Neural cell (in vitro differentiated cells): ENCODE results near the gene OR2H2. TPM values are rescaled to one million over a fixed set of nuclear protein-coding genes. Genes with fewer than 3 reads are reported as not detected.

Experiments
- H2AFZ ChIP-seq: fragments of 200-600, 300-800 bp; sonication (generic), shearing (Covaris generic); 2 replicates; pipeline ENCODE4 v1.6.0; 2014; ENCODE audit warnings: low read depth, mild to moderate bottlenecking, antibody characterized with exemption, low read length, moderate library complexity
- H3F3A ChIP-seq: fragments of 200-600 bp; shearing (Covaris generic); 2 replicates; pipeline ENCODE4 v1.6.1; 2016; ENCODE audit warnings: mild to moderate bottlenecking, moderate library complexity, mixed read lengths, antibody characterized with exemption, low read length; ENCODE audit not compliant: insufficient read depth, poor library complexity, severe bottlenecking
- H3K27ac ChIP-seq: fragments of 200-600, 300-800 bp; sonication (generic), shearing (Covaris generic); 2 replicates; pipeline ENCODE4 v1.5.1; 2014; ENCODE audit warnings: mild to moderate bottlenecking, low read length, moderate library complexity
- H3K27me3 ChIP-seq: fragments of 300-800, 200-600 bp; sonication (generic), shearing (Covaris generic); 2 replicates; pipeline ENCODE4 v1.6.0; 2014; ENCODE audit warnings: mild to moderate bottlenecking, low read depth, low read length, moderate library complexity; ENCODE audit not compliant: insufficient read depth
- H3K36me3 ChIP-seq: fragments of 300-800, 200-600 bp; sonication (generic), shearing (Covaris generic); 2 replicates; pipeline ENCODE4 v1.5.1; 2014; ENCODE audit warnings: mild to moderate bottlenecking, antibody characterized with exemption, low read length, moderate library complexity; ENCODE audit not compliant: insufficient read depth
- H3K4me2 ChIP-seq: fragments of 300-800, 200-600 bp; sonication (generic), shearing (Covaris generic); 2 replicates; pipeline ENCODE4 v1.6.0; 2014; ENCODE audit warnings: mild to moderate bottlenecking, low read length
- H3K4me3 ChIP-seq: fragments of 300-800, 200-600 bp; sonication (generic), shearing (Covaris generic); 2 replicates; pipeline ENCODE4 v1.5.1; 2014; ENCODE audit warnings: mild to moderate bottlenecking, low read length, moderate library complexity
- H3K79me2 ChIP-seq: fragments of 200-600 bp; shearing (Covaris generic); replicated peaks from 2 replicates; pipeline ENCODE4 v1.6.0; 2014; ENCODE audit warnings: mild to moderate bottlenecking, low read length, moderate library complexity; ENCODE audit not compliant: insufficient read depth
- H3K9ac ChIP-seq: fragments of 300-800, 200-600 bp; sonication (generic), shearing (Covaris generic); 2 replicates; pipeline ENCODE4 v1.6.1; 2016; ENCODE audit warnings: mild to moderate bottlenecking, low read length, mixed read lengths
- H3K9me2 ChIP-seq: fragments of 200-600 bp; shearing (Covaris generic); 2 replicates; pipeline ENCODE4 v1.6.1; 2016; ENCODE audit warnings: mild to moderate bottlenecking, low read length, mixed read lengths; ENCODE audit not compliant: insufficient read depth
- H3K9me3 ChIP-seq: fragments of 200-600, 300-800 bp; sonication (generic), shearing (Covaris generic); 2 replicates; pipeline ENCODE4 v1.6.1; 2016; ENCODE audit warnings: mild to moderate bottlenecking, mixed run types, low read length, moderate library complexity, mixed read lengths
- H4K20me1 ChIP-seq: fragments of 200-600 bp; shearing (Covaris generic); 2 replicates; pipeline ENCODE4 v1.6.1; 2016; ENCODE audit warnings: mild to moderate bottlenecking, mixed run types; ENCODE audit not compliant: insufficient read depth
- CTCF ChIP-seq: fragments of 450-650 bp; IDR thresholded peaks from 2 replicates; pipeline ENCODE4 v1.5.1; 2014; ENCODE audit warnings: antibody characterized with exemption, mild to moderate bottlenecking, moderate library complexity; ENCODE audit not compliant: poor library complexity, severe bottlenecking
- EP300 ChIP-seq: fragments of 450-650 bp; conservative IDR thresholded peaks from 2 replicates; pipeline ENCODE4 v1.6.1; 2014; ENCODE audit warnings: antibody characterized with exemption, mild to moderate bottlenecking, moderate library complexity; ENCODE audit not compliant: poor library complexity, severe bottlenecking
- EZH2 ChIP-seq: fragments of 200-600, 300-800 bp; shearing (Covaris generic), sonication (generic); IDR thresholded peaks from 2 replicates; pipeline ENCODE4 v1.6.1; 2014; ENCODE audit warnings: antibody characterized with exemption, low read length, borderline replicate concordance, mild to moderate bottlenecking; ENCODE audit not compliant: insufficient read depth, poor library complexity, severe bottlenecking
- MXI1 ChIP-seq: fragments of 450-650 bp; conservative IDR thresholded peaks from 2 replicates; pipeline ENCODE4 v1.6.1; 2014; ENCODE audit warnings: antibody characterized with exemption, mild to moderate bottlenecking; ENCODE audit not compliant: poor library complexity, severe bottlenecking
- POLR2AphosphoS5 ChIP-seq: IDR thresholded peaks from 2 replicates; pipeline ENCODE4 v1.6.1; 2012
- RAD21 ChIP-seq: fragments of 450-650 bp; conservative IDR thresholded peaks from 2 replicates; pipeline ENCODE4 v1.6.1; 2014; ENCODE audit warnings: antibody characterized with exemption, mild to moderate bottlenecking, moderate library complexity
- REST ChIP-seq: IDR thresholded peaks from 2 replicates; pipeline ENCODE4 v1.6.1; 2012; ENCODE audit warnings: borderline replicate concordance
- SMC3 ChIP-seq: fragments of 450-650 bp; conservative IDR thresholded peaks from 2 replicates; pipeline ENCODE4 v1.6.1; 2014; ENCODE audit warnings: antibody characterized with exemption, mild to moderate bottlenecking, moderate library complexity; ENCODE audit not compliant: poor library complexity
- TAF1 ChIP-seq: IDR thresholded peaks from 2 replicates; pipeline ENCODE4 v1.6.1; 2012; ENCODE audit warnings: low read depth
- polyA plus RNA-seq: library from polyadenylated mRNA; depleted of rRNA; stranded (reverse); fragments of >200 nt; gene quantifications from 2 replicates; pipeline ENCODE4 v1.2.3, GENCODE V29; 2014

Gene OR2H2
- polyA plus RNA-seq, 1 donor from 2014 or later, result not detected

- Histone ChIP-seq H3F3A (no peaks in the 10 kb centered on the region), H3K4me2 (no peak overlapping the region), H3K36me3 (no peaks in the 10 kb centered on the region), H3K4me3 (no peak overlapping the region), H3K27me3 (peaks cover 4% of the 10 kb centered on the region), H3K27ac (no peak overlapping the region), H3K9me3 (no peaks in the 10 kb centered on the region), H4K20me1 (no peaks in the 10 kb centered on the region), H3K9me2 (no peaks in the 10 kb centered on the region), H2AFZ (no peak overlapping the region), H3K9ac (no peak overlapping the region), H3K79me2 (no peaks in the 10 kb centered on the region)
- TF ChIP-seq REST (no peak), CTCF (no peak)
Observed at GRCh38 chr6:29561091-29561490, 23.8 kb upstream of the OR2H2 start.

GRCh38 chr6:29561606-29562181, 23.2 kb upstream of the OR2H2 start:
- Histone ChIP-seq H3K9me2 (no peaks in the 10 kb centered on the region), H3K27me3 (no peaks in the 10 kb centered on the region), H3K4me2 (no peak overlapping the region), H3K27ac (no peak overlapping the region), H3K79me2 (no peaks in the 10 kb centered on the region), H3K9ac (no peak overlapping the region), H3K9me3 (no peaks in the 10 kb centered on the region), H4K20me1 (no peaks in the 10 kb centered on the region), H3K4me3 (no peak overlapping the region), H3K36me3 (no peaks in the 10 kb centered on the region), H3F3A (no peaks in the 10 kb centered on the region), H2AFZ (no peak overlapping the region)
- TF ChIP-seq MXI1 (no peak), TAF1 (no peak), POLR2AphosphoS5 (no peak), EP300 (no peak), SMC3 (no peak), EZH2 (no peak), CTCF (no peak), REST (no peak), RAD21 (no peak)
